Testis (tissue), 3 donors: Measurements from ENCODE around the gene GNAI3. TPM values are rescaled to one million over a fixed set of nuclear protein-coding genes. Genes with fewer than 3 reads are reported as not detected.

Experiments used
- DNase-seq: peaks from one replicate; pipeline ENCODE4 v3.0.0-alpha.2; 2019
- H3K27ac ChIP-seq, 2 donors: fragments of 200-600 bp; sonication (generic); one replicate each; pipeline ENCODE4 v1.5.1; 2019
- H3K27me3 ChIP-seq: fragments of 200-600 bp; sonication (generic); one replicate; pipeline ENCODE4 v1.5.1; 2019
- H3K36me3 ChIP-seq: fragments of 200-600 bp; sonication (generic); one replicate; pipeline ENCODE4 v1.5.1; 2017; ENCODE audit warnings: low read depth; ENCODE audit errors: missing control alignments
- H3K4me1 ChIP-seq: fragments of 200-600 bp; sonication (generic); one replicate; pipeline ENCODE4 v1.5.1; 2019
- H3K4me3 ChIP-seq, 2 donors: fragments of 200-600 bp; sonication (generic); one replicate each; pipeline ENCODE4 v1.5.1; 2017 to 2019
- H3K9me3 ChIP-seq: fragments of 200-600 bp; sonication (generic); one replicate; pipeline ENCODE4 v1.5.1; 2017
- CTCF ChIP-seq, 3 experiments: fragments of 450-650 bp in 2 of 3; fragments of 200-600 bp in 1 of 3; sonication (generic) in 1 of 3; IDR thresholded peaks; one replicate each; pipeline ENCODE4 v1.5.1; 2016 to 2019; ENCODE audit warnings: antibody characterized with exemption in 3 of 3, mild to moderate bottlenecking in 2 of 3, moderate library complexity in 1 of 3
- POLR2A ChIP-seq: fragments of 450-650 bp; IDR thresholded peaks from one replicate; pipeline ENCODE4 v1.6.1; 2017; ENCODE audit warnings: antibody characterized with exemption, mild to moderate bottlenecking, moderate library complexity
- WGBS, 2 donors: methylation state at CpG; one replicate each; pipeline ENCODE4 v1.1.5; 2018; 5-methylcytosine and 5-hydroxymethylcytosine counted together
- intact Hi-C: fragments of 100-400 bp; cut with DNase I; formaldehyde crosslinking; loops from one replicate; pipeline ENCODE4 v1.15.1; 2023; ENCODE audit warnings: low total_unique reads
- polyA plus RNA-seq: library from polyadenylated mRNA; stranded (reverse); fragments of 350-450 nt; fragmentation: Illumina TruSeq; extraction: RNeasy Lipid Tissue Mini Kit (QIAGEN cat#74804); gene quantifications from one replicate; pipeline ENCODE4 v1.2.3, GENCODE V29; 2014; ENCODE audit warnings: low read depth, low replicate concordance; ENCODE audit not compliant: insufficient read depth
- total RNA-seq, 2 donors: library from RNA; depleted of rRNA; stranded (reverse); fragments of >200 nt; gene quantifications; one replicate each; pipeline ENCODE4 v1.2.3, GENCODE V29; 2016

The GNAI3 gene
- total and polyA plus RNA-seq, 3 donors from 2014 or later, result 5.7 to 5.9 (median 5.8) TPM

GRCh38 chr1:109567877-109568672 is 19.7 kb downstream of the GNAI3 start:
- Histone ChIP-seq H3K36me3 (no peaks in the 10 kb centered on the region), H3K27ac (no peak overlapping the region), H3K27me3 (no peaks in the 10 kb centered on the region), H3K9me3 (no peaks in the 10 kb centered on the region), H3K4me1 (peaks cover 4% of the 10 kb centered on the region), H3K4me3 (no peak overlapping the region)
- no peak for DNase-seq
- TF ChIP-seq POLR2A, result no peak
- intact Hi-C loops, result no loop called here
- WGBS, 2 donors, result 92 to 93% methylated on average over 4 of the region's 4 CpGs

- 59 to 73% methylated on average over 1 of the region's 1 CpG for WGBS, 2 donors
- DNase-seq, result no peak
- TF ChIP-seq POLR2A (no peak), CTCF (IDR thresholded peaks at IDR 0.05) (no peak)
- no peaks in the 10 kb centered on the region for H3K36me3 ChIP-seq
- H3K27ac ChIP-seq, result no peak overlapping the region
- no peak overlapping the region for H3K4me3 ChIP-seq
- no peaks in the 10 kb centered on the region for H3K9me3 ChIP-seq
- H3K27me3 ChIP-seq, result no peaks in the 10 kb centered on the region
- H3K4me1 ChIP-seq, result peaks cover 4% of the 10 kb centered on the region
- intact Hi-C loops, result no loop called here
Observed at GRCh38 chr1:109569323-109569722, 20.9 kb downstream of the GNAI3 start.

GRCh38 chr1:109570414-109570813 is 22.0 kb downstream of the GNAI3 start:
- WGBS, 2 donors, result 63 to 70% methylated on average over 3 of the region's 3 CpGs
- Histone ChIP-seq H3K27ac (no peak overlapping the region), H3K4me1 (peaks cover 4% of the 10 kb centered on the region), H3K4me3 (no peak overlapping the region), H3K36me3 (no peaks in the 10 kb centered on the region), H3K9me3 (no peaks in the 10 kb centered on the region), H3K27me3 (no peaks in the 10 kb centered on the region)
- TF ChIP-seq CTCF (IDR thresholded peaks at IDR 0.05), result no peak
- TF ChIP-seq POLR2A, result no peak
- intact Hi-C loops, result no loop called here
- DNase-seq, result no peak

- Histone ChIP-seq H3K9me3 (no peaks in the 10 kb centered on the region), H3K4me3 (no peak overlapping the region), H3K4me1 (peaks cover 4% of the 10 kb centered on the region), H3K27ac (no peak overlapping the region), H3K27me3 (no peaks in the 10 kb centered on the region), H3K36me3 (no peaks in the 10 kb centered on the region)
- TF ChIP-seq POLR2A, result no peak
- no peak for TF ChIP-seq CTCF (IDR thresholded peaks at IDR 0.05)
- WGBS, 2 donors, result 63 to 72% methylated on average over 2 of the region's 2 CpGs
- DNase-seq, result no peak
- intact Hi-C loops, result no loop called here
Observed at GRCh38 chr1:109573785-109574184, 25.4 kb downstream of the GNAI3 start.

GRCh38 chr1:109578947-109579443 is 30.6 kb downstream of the GNAI3 start:
- Histone ChIP-seq H3K4me3 (no peak overlapping the region), H3K4me1 (no peaks in the 10 kb centered on the region), H3K27me3 (no peaks in the 10 kb centered on the region), H3K27ac (no peak overlapping the region), H3K9me3 (no peaks in the 10 kb centered on the region), H3K36me3 (no peaks in the 10 kb centered on the region)
- no peak for DNase-seq
- intact Hi-C loops, result no loop called here
- 85 to 91% methylated on average over 3 of the region's 3 CpGs for WGBS, 2 donors
- TF ChIP-seq CTCF (IDR thresholded peaks at IDR 0.05) (no peak), POLR2A (no peak)
